ENCODE measurements around the gene PCYT1A.

Gene PCYT1A

DNA sequence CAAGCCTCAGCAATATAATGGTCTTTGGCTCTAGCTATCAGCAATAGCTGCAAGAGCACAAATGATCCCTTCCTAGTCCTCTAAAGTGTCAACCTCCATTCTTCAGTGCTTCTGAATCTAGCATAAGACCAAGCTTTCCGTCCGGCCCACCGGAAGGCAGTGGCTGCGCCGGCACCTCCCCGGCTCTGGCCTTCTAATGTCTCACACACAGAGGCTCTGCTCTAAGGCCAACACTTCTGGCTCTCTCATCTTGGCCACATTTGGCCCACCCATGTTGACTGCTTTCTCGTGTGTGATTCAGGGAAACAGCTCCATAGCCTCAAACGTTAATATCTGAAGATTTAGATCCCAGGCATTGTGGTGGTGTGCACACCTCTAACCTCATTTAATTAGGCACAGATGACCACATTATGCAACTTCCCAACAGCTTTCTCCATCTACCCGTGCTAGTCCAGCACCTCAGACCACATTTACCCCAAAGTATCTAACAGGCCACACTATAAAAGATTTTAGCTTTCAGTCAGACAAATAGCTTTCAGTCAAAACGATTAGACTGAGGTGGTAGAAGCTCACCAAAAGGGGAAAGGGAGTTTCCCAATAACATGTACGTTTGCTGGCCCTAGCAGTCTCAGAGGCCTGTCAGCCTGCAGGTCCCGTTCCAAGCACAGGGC, 51.9 kb downstream of the PCYT1A start:
- no peak overlapping the region for H3K9ac ChIP-seq (ENCODE audit: low read length)
- no peaks in the 10 kb centered on the region for H3K79me2 ChIP-seq (ENCODE audit: low read length)
- no peaks in the 10 kb centered on the region for H3K36me3 ChIP-seq (replicated peaks; ENCODE audit: insufficient read depth, low read length)
- no peaks in the 10 kb centered on the region for H3K9me2 ChIP-seq (replicated peaks; ENCODE audit: insufficient read depth, low read length)
- no peaks in the 10 kb centered on the region for H4K20me1 ChIP-seq (ENCODE audit: insufficient read depth, low read length)
- H3K27ac ChIP-seq (ENCODE audit: low read length) = no peak overlapping the region
- no peaks in the 10 kb centered on the region for H3K9me3 ChIP-seq (replicated peaks; ENCODE audit: insufficient read depth, low read length)
- H3K4me3 ChIP-seq (ENCODE audit: low read length) = no peak overlapping the region
- H3K4me2 ChIP-seq (ENCODE audit: low read depth, low read length) = no peak overlapping the region
- TF ChIP-seq EZH2phosphoT487 (IDR thresholded peaks at IDR 0.05; ENCODE audit: low read length) = no peak
- TF ChIP-seq EZH2 (optimal IDR thresholded peaks at IDR 0.05; ENCODE audit: low read depth, low read length) = no peak
- TF ChIP-seq, protein P1, sequence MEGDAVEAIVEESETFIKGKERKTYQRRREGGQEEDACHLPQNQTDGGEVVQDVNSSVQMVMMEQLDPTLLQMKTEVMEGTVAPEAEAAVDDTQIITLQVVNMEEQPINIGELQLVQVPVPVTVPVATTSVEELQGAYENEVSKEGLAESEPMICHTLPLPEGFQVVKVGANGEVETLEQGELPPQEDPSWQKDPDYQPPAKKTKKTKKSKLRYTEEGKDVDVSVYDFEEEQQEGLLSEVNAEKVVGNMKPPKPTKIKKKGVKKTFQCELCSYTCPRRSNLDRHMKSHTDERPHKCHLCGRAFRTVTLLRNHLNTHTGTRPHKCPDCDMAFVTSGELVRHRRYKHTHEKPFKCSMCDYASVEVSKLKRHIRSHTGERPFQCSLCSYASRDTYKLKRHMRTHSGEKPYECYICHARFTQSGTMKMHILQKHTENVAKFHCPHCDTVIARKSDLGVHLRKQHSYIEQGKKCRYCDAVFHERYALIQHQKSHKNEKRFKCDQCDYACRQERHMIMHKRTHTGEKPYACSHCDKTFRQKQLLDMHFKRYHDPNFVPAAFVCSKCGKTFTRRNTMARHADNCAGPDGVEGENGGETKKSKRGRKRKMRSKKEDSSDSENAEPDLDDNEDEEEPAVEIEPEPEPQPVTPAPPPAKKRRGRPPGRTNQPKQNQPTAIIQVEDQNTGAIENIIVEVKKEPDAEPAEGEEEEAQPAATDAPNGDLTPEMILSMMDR (IDR thresholded peaks at IDR 0.05; ENCODE audit: low read length) = no peak
- H3K4me1 ChIP-seq (ENCODE audit: low read length) = no peaks in the 10 kb centered on the region
- H3K27me3 ChIP-seq (replicated peaks; ENCODE audit: insufficient read depth, low read length) = no peaks in the 10 kb centered on the region
- H3F3A ChIP-seq (ENCODE audit: insufficient read depth, low read length) = no peaks in the 10 kb centered on the region
- H2AFZ ChIP-seq (ENCODE audit: low read length) = no peak overlapping the region
- DNase-seq = no peak

DNA sequence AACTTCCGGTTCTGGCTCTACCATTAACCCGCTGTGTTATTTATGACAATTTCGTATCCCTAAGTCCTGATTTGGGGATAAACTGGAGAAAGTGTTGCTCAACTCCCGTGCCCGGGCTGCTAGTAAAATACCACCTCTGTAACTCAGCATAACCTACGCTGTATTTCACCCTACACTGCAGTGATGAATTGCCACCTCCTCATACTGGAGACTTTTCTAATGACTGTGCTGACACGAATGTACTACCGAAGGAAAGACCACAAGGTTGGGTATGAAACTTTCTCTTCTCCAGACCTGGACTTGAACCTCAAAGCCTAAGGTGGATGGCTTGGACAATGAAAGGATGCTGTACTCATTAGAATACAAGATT, 54.7 kb downstream of the PCYT1A start:
- Histone ChIP-seq H2AFZ (ENCODE audit: low read length) (no peak overlapping the region), H3K4me2 (ENCODE audit: low read depth, low read length) (no peak overlapping the region), H3K4me1 (ENCODE audit: low read length) (no peaks in the 10 kb centered on the region), H3K9me2 (replicated peaks; ENCODE audit: insufficient read depth, low read length) (no peaks in the 10 kb centered on the region), H3K9me3 (replicated peaks; ENCODE audit: insufficient read depth, low read length) (no peaks in the 10 kb centered on the region), H3K79me2 (ENCODE audit: low read length) (no peaks in the 10 kb centered on the region), H3K27me3 (replicated peaks; ENCODE audit: insufficient read depth, low read length) (no peaks in the 10 kb centered on the region), H3K27ac (ENCODE audit: low read length) (no peak overlapping the region), H3K9ac (ENCODE audit: low read length) (no peak overlapping the region), H3K36me3 (replicated peaks; ENCODE audit: insufficient read depth, low read length) (no peaks in the 10 kb centered on the region), H3K4me3 (ENCODE audit: low read length) (no peak overlapping the region), H3F3A (ENCODE audit: insufficient read depth, low read length) (no peaks in the 10 kb centered on the region), H4K20me1 (ENCODE audit: insufficient read depth, low read length) (no peaks in the 10 kb centered on the region)
- TF ChIP-seq, protein P1 (IDR thresholded peaks at IDR 0.05; ENCODE audit: low read length) = no peak
- TF ChIP-seq EZH2phosphoT487 (IDR thresholded peaks at IDR 0.05; ENCODE audit: low read length) (no peak), EZH2 (optimal IDR thresholded peaks at IDR 0.05; ENCODE audit: low read depth, low read length) (no peak)
- DNase-seq = no peak

DNA sequence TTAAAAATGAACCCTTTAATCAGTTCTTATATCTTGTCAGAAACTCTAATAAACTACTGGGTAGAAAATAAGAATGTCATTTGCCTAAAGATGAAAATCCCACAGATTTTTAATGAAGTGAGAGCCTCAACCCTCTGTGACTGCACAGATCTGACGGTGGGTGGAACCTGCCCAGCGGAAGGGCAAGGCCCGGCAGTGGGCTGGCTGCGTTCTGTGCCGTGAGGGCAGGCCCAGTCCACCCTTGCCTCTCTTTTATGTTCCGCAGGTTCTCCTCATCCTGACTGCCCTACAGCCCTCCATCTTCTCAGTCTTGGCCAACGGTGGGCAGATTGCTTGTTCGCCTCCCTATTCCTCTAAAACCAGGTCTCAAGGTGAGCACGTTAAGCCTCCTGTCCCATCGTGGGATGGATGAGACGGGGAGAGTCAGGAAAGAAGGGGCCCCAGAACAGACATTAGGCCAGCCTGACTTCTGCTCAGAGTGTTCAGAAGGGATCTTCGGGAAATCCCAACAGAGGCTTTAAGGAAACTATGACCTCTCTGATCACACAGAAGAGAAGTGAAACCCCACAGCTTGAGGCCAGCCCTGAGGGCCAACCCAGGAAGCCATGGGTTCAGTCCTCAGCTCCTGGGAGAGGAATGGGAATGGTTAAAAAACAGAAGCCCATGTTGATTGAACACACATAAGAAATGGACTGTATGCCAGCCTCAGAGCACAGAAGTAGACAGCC, 55.2 kb downstream of the PCYT1A start:
- no peak overlapping the region for H2AFZ ChIP-seq (ENCODE audit: low read length)
- no peak overlapping the region for H3K27ac ChIP-seq (ENCODE audit: low read length)

More for the DNA sequence above, 55.2 kb downstream of the PCYT1A start:
- no peaks in the 10 kb centered on the region for H3K4me1 ChIP-seq (ENCODE audit: low read length)
- TF ChIP-seq EZH2 (optimal IDR thresholded peaks at IDR 0.05; ENCODE audit: low read depth, low read length) (no peak), EZH2phosphoT487 (IDR thresholded peaks at IDR 0.05; ENCODE audit: low read length) (no peak)
- TF ChIP-seq, protein P1 (IDR thresholded peaks at IDR 0.05; ENCODE audit: low read length) = no peak
- H3K9me3 ChIP-seq (replicated peaks; ENCODE audit: insufficient read depth, low read length) = no peaks in the 10 kb centered on the region
- no peaks in the 10 kb centered on the region for H3K79me2 ChIP-seq (ENCODE audit: low read length)
- H3K9ac ChIP-seq (ENCODE audit: low read length) = no peak overlapping the region
- no peak overlapping the region for H3K4me2 ChIP-seq (ENCODE audit: low read depth, low read length)
- H3K4me3 ChIP-seq (ENCODE audit: low read length) = no peak overlapping the region
- DNase-seq = no peak
- H3K27me3 ChIP-seq (replicated peaks; ENCODE audit: insufficient read depth, low read length) = no peaks in the 10 kb centered on the region
- H4K20me1 ChIP-seq (ENCODE audit: insufficient read depth, low read length) = no peaks in the 10 kb centered on the region
- no peaks in the 10 kb centered on the region for H3F3A ChIP-seq (ENCODE audit: insufficient read depth, low read length)
- no peaks in the 10 kb centered on the region for H3K36me3 ChIP-seq (replicated peaks; ENCODE audit: insufficient read depth, low read length)
- no peaks in the 10 kb centered on the region for H3K9me2 ChIP-seq (replicated peaks; ENCODE audit: insufficient read depth, low read length)

Measured in MM.1S (cell line).